ENCODE measurements around the gene SPNS3.

The SPNS3 gene

GRCh38 chr17:4475001-4475400 is 41.3 kb downstream of the SPNS3 start:
- TF ChIP-seq CTCF (IDR thresholded peaks at IDR 0.05; ENCODE audit: extremely low read depth, insufficient read depth, missing control alignments) = no peak
- in situ Hi-C loops (cut with MboI; ENCODE audit: low pct_unique_long_range_greater_than_20kb, low sequenced_read_pairs, unreplicated experiment) = no loop called here
- DNase-seq (ENCODE audit: low spot score) = no peak

- TF ChIP-seq CTCF (IDR thresholded peaks at IDR 0.05; ENCODE audit: extremely low read depth, insufficient read depth, missing control alignments) = no peak
- in situ Hi-C loops (cut with MboI; ENCODE audit: low pct_unique_long_range_greater_than_20kb, low sequenced_read_pairs, unreplicated experiment) = no loop called here
- no peak for DNase-seq (ENCODE audit: low spot score)
These were observed 41.7 kb downstream of the SPNS3 start for GRCh38 chr17:4475463-4475862.

- TF ChIP-seq CTCF (IDR thresholded peaks at IDR 0.05; ENCODE audit: extremely low read depth, insufficient read depth, missing control alignments) = no peak
- in situ Hi-C loops (cut with MboI; ENCODE audit: low pct_unique_long_range_greater_than_20kb, low sequenced_read_pairs, unreplicated experiment) = no loop called here
- no peak for DNase-seq (ENCODE audit: low spot score)
These were observed 42.3 kb downstream of the SPNS3 start for GRCh38 chr17:4476017-4476416.

GRCh38 chr17:4476511-4477070 is 42.9 kb downstream of the SPNS3 start:
- in situ Hi-C loops (cut with MboI; ENCODE audit: low pct_unique_long_range_greater_than_20kb, low sequenced_read_pairs, unreplicated experiment) = no loop called here
- DNase-seq (ENCODE audit: low spot score) = no peak
- no peak for TF ChIP-seq CTCF (IDR thresholded peaks at IDR 0.05; ENCODE audit: extremely low read depth, insufficient read depth, missing control alignments)

- no peak for TF ChIP-seq CTCF (IDR thresholded peaks at IDR 0.05; ENCODE audit: extremely low read depth, insufficient read depth, missing control alignments)
- in situ Hi-C loops (cut with MboI; ENCODE audit: low pct_unique_long_range_greater_than_20kb, low sequenced_read_pairs, unreplicated experiment) = no loop called here
- DNase-seq (ENCODE audit: low spot score) = no peak
These were observed 43.6 kb downstream of the SPNS3 start for GRCh38 chr17:4477255-4477791.

GRCh38 chr17:4478318-4478830 is 44.6 kb downstream of the SPNS3 start:
- DNase-seq (ENCODE audit: low spot score) = no peak
- no peak for TF ChIP-seq CTCF (IDR thresholded peaks at IDR 0.05; ENCODE audit: extremely low read depth, insufficient read depth, missing control alignments)
- in situ Hi-C loops (cut with MboI; ENCODE audit: low pct_unique_long_range_greater_than_20kb, low sequenced_read_pairs, unreplicated experiment) = no loop called here
